ENCODE data around the gene ZNF157.
"Not testable (repeated sequence)": the region's sequence is repeated elsewhere in the genome, so short reads cannot be mapped to it uniquely, and the experiment has no call there.

ZNF157 gene

GRCh38 chrX:47370278-47370677 is at the start of gene ZNF157:
Gene ZNF157, plus strand, starts transcription at chrX:47370578. Its CDS starts 91 bp downstream, at chrX:47370669.
- no peak for DNase-seq

DNA sequence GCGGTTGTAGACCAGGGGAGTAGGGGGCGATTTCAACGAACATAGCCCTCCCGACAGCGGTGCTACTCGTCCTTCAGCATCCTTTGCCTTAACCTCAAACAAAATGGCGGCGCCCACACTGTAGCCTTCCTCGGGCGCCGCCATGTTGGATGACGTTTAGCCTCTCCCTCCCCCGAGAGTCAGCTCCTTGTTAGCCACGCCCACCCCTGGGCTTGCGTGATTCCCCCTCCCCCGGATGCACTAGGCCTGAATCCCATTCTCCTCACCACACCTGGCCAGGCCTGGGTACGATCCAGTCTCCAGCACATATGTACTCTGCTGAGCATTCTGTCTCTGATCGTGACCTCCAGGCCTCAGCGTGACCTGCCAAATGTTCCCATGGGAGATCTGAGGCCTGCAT is 49.0 kb upstream of the ZNF157 start:
- DNase-seq = peak; percentile 61

GRCh38 chrX:47321823-47322371 is 48.5 kb upstream of the ZNF157 start:
- DNase-seq = peak; percentile 55

GRCh38 chrX:47327902-47328301 is 42.5 kb upstream of the ZNF157 start:
- DNase-seq = no peak

- DNase-seq = not testable (repeated sequence)
Measured at GRCh38 chrX:47332729-47333128, 37.6 kb upstream of the ZNF157 start.

- no peak for DNase-seq
Measured at GRCh38 chrX:47351706-47352105, 18.7 kb upstream of the ZNF157 start.

DNA sequence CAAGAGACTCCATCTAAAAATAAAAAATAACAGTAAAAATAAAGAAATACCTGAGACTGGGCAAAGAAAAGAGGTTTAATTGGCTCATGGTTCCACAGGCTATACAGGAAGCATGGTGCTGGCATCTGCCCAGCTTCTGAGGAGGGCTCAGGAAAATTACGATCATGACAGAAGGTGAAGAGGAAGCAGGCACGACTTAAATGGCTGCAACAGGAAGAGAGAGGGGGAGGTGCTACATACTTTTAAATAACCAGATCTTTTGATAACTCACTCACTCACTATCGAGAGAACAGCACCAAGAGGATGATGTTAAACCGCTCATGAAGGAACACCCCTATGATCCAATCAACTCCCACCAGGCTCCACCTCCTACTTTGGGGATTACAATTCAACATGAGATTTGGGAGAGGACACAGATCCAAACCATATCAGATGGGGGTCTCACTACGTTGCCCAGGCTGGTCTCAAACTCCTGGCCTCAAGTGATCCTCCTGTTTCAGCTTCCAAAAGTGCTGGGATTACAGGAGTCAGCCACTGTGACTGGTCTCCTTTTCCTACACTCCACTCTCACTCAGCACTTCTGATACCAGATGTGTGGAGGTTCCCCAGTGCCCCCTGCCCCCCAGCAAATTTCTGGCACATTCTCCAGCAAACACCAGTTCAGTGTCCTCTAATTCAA is 11.9 kb upstream of the ZNF157 start:
- DNase-seq = no peak

GRCh38 chrX:47360423-47361179 is 9.8 kb upstream of the ZNF157 start:
- no peak for DNase-seq

- peak; percentile 88 for DNase-seq
Measured at GRCh38 chrX:47361538-47362511, 8.6 kb upstream of the ZNF157 start.

GRCh38 chrX:47366041-47366722 is 4.2 kb upstream of the ZNF157 start:
- peak; percentile 90 for DNase-seq

DNA sequence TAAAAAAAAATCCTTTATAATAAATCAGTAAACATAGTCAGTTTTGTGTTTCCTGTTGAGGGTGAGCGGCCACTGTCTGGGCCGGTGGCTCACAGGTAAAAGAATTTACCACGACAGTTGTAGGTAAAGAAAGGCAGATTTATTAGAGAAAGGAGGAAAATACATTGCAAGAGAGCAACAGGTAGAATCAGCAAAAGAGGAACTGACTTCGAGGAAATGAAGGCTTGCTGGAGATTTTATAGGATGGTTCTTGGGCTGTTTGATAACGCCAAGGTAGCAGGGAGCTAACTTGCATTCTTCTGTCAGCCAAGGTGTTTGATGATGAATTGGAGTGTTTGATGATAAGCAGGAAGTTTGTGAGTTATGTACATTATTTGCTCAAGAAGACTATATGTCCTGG is 2.8 kb downstream of the ZNF157 start:
- no peak for DNase-seq

DNA sequence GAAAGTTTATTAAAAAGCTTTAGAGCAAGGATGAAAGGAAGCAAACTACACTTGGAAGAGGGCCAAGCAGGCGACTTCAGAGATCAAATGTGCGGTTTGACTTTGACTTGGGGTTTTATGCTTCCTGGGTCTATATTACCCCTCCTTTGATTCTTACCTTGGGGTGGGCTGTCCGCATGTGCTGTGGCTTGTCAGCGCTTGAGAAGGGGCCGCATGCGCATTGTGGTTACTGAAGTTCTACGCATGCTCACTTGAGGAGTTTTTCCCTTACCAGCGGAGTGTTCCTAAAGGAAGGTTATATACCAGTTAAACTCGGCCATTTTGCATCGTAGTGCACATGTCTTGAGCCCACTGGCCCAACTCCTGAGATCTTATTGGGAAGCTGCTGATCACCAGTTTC is 9.9 kb downstream of the ZNF157 start:
- no peak for DNase-seq

- not testable (repeated sequence) for DNase-seq
Measured at GRCh38 chrX:47380837-47381236, 10.5 kb downstream of the ZNF157 start.

DNA sequence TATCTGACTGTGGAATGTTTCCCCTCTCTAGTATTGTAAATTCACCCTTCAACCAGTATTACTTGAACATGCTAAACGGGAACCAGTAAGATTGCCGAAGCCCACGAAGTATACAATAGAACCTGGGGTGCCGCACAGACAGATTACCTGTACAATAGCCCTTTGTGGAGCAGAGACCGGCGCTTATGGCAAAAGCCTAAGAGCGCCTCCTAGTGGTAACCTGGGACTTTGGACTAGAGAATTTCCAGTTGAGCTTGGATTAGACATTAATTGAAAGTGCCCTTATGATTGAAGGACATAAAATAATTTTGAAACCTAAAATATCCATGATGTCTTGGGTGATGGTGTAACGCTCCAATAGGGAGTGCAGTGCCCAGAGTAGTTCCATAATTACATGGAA is 14.1 kb downstream of the ZNF157 start:
- DNase-seq = peak; percentile 51

DNA sequence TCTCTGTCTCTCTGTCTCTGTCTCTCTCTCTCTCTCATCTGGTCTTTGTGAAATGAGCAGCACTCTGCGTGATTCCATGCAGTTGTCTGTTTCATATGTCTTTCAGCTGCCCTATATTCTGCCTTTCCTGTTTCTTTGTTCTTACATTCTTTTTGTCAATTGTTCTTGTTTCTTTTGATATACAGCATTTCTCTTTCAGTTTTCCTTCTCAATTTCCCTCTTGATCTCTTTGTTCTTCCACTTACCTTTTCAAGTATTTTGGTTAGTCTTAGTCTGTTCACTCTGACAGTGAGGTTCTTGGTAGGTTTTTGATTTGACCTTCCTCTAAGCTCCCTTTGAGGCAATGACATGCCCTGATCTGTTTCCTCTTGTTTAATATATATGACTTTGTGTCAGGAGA is 20.4 kb downstream of the ZNF157 start:
- DNase-seq = no peak

- no peak for DNase-seq
Measured at GRCh38 chrX:47413179-47413594, 42.8 kb downstream of the ZNF157 start.

DNA sequence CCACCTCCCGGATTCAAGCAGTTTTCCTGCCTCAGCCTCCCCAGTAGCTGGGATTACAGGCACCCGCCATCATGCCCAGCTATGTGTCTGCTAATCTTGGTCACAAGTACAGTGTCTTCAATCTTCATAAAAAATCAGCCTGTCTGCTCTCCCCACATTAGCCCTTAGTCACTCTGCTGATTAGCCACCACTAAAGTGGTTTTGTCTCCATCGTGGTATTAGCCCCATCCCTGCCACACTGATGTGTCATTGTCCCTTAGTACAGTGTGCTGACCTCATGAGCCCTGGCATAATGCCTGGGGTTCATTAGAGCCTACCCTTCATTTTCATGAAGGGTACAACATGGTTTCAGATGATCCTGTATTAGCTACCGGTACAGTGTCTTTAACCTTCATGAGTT is 49.9 kb downstream of the ZNF157 start:
- DNase-seq = no peak

DNA sequence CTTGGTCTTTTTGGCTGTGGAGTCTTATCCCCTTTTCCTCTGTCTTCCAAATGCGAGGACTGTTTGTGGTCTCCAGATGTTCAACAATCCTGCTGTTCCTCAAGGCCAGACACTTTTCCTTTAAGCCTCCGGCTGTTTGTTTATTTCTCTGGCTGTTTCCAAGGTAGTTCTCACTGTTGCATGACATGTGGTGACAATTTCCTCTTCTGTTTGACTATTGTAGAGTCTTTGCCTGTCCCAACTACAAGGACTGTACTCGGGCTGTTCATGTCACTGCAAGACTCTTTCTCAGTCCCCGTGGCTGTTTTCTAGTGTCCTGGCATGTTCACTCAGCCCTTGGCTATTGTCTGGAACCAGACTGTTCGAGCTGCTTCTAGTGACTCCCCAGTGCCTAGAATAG is 50.6 kb downstream of the ZNF157 start:
- no peak for DNase-seq

DNA sequence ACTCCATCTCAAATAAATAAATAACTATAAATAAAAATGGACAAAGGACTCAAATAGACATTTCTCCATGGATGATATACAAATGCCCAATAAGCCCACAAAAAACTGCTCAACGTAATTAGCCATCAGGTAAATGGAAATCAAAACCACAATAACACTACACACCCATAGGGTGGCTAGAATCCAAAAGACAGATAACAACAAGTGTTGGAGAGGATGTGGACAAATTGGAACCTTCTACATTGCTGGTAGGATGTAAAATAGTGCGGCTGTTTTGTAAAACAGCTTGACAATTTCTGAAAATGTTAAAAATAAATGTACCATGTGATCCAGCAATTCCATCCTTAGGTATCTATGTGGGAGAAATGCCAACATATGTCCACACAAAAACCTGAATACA is 52.1 kb downstream of the ZNF157 start:
- DNase-seq = no peak

DNA sequence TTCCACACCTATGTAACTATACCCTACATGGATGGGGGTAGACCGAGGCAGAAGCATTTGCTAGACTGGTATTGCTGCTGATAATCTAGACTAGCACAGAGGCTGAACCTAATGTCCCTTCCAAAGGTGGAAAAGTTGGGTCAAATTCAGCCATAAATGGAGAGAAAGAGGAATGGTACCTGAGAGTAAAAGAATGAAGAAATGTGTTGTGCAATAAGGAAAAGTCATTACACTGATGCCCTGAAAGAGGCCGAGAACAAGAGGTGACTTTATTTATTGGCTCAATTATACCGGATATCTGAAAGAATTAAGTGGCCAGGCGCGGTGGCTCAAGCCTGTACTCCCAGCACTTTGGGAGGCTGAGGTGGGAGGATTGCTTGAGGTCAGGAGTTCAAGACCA is 60.5 kb downstream of the ZNF157 start:
- DNase-seq = no peak

DNA sequence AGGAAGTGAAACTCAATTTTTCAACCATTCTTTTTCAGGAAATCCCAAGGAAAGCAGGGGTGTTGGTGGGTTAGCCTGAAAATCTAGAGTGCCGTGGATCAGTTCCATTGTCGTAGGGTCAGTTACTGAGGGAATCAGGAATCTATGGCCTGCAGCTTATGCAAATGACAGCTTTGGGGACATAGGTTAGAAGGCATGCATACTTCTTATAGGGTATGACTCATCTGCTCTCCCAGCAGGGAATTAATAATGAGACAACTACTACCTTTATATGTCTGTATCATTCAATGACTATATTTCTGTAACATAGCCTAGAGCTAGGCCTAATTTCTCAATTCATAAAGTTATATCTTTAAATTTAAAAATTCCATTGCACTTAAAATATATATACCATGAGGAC is 76.1 kb downstream of the ZNF157 start:
- DNase-seq = no peak

GRCh38 chrX:47446971-47447370 is 76.6 kb downstream of the ZNF157 start:
- no peak for DNase-seq
